Stimulated activated naive B cell treated with anti-CD40 and anti-IgM and Interleukin-4, amounts not matched to agents 10 μg/mL and 1 μg/mL and 100 μg/mL, for 72 hours (primary cell): ENCODE results near the gene ANAPC7.
A peak's percentile ranks its signal among the peaks of the same experiment; 100 is the strongest.
"Not testable (repeated sequence)": the region's sequence is repeated elsewhere in the genome, so short reads cannot be mapped to it uniquely, and the experiment has no call there.

ENCODE experiments used
- ATAC-seq, 2 donors: fragments of 150-1000 bp; cut with Tn5 transposase; replicated peaks; 2 replicates each; pipeline ENCODE4 v1.10.0; 2021; ENCODE audit warnings: moderate library complexity in 1 of 2
- DNase-seq: peaks from one replicate; pipeline ENCODE4 v3.0.0; 2021
- H3K27ac Mint-ChIP-seq: one replicate; pipeline ENCODE4 v1.8.0; 2022; ENCODE audit warnings: mild to moderate bottlenecking, mixed read lengths
- H3K27me3 Mint-ChIP-seq, 2 donors: one replicate each; pipeline ENCODE4 v1.8.0; 2022; ENCODE audit warnings: mixed read lengths in 2 of 2
- H3K36me3 Mint-ChIP-seq, 2 donors: one replicate each; pipeline ENCODE4 v1.8.0; 2022; ENCODE audit warnings: mixed read lengths in 2 of 2, mild to moderate bottlenecking in 1 of 2
- H3K4me1 Mint-ChIP-seq, 2 donors: one replicate each; pipeline ENCODE4 v1.8.0; 2022; ENCODE audit warnings: mixed read lengths in 2 of 2, mild to moderate bottlenecking in 1 of 2
- H3K4me3 Mint-ChIP-seq, 2 donors: one replicate each; pipeline ENCODE4 v1.8.0; 2022; ENCODE audit warnings: mild to moderate bottlenecking in 2 of 2, mixed read lengths in 2 of 2, moderate library complexity in 1 of 2
- H3K9me3 Mint-ChIP-seq, 2 donors: one replicate each; pipeline ENCODE4 v1.8.0; 2022; ENCODE audit warnings: mixed read lengths in 2 of 2, mild to moderate bottlenecking in 1 of 2

The ANAPC7 gene

DNA sequence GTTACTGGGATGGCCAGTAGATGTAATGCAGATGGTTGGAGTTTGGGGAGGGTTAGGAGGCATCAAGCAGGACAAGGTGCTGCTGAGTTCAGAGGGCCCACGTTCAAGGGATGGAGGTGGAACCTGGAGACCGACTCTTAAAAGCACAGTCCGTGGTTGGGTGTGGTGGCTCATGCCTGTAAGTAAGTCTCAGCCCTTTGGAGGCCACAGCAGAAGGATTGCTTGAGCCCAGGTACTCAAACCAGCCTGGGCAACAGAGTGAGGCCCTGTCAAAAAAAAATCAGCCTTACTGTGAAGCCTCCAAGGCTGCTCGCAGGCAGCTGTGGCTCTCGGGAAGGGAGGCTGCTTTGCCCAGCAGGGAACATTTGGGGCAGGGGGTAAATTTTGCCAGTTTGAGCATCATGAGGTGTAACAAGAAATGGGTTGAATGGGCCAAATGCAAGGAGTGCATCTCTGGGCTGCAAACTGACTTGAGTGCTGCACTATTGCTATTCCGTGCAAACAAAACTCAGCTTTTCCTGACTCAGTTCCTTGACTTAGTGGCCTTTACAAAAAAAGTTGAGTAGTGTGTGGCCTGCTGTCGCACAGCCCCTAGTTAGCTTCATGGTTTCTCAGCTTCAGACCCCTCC is 55.0 kb downstream of the ANAPC7 start:
- Mint-ChIP-seq H3K4me1 (peaks cover 30 to 46% of the 10 kb centered on the region in 2 donors), H3K27me3 (no peaks in the 10 kb centered on the region), H3K27ac (no peak overlapping the region), H3K4me3 (no peak overlapping the region), H3K9me3 (no peaks in the 10 kb centered on the region), H3K36me3 (peaks cover 45 to 58% of the 10 kb centered on the region in 2 donors)
- ATAC-seq (no peak), DNase-seq (no peak)

DNA sequence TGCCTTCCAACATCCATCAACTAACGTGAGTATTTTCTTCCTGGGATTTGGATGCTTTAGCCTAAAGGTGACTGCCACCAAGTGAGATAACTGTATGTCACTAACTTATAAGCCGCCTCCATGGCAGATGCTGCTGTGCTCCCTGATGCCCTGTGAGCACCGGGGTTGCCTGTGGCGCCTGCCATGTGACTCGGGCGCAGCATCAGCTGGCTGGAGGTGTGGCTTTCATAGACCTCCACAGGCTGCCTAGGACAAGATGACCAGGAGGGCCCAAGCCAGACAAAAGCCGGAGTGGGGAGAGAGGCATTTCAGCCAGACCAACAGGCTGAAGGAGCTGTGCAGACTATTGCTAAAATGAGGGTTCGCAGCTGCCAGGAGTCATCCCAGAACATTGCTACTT is 55.7 kb downstream of the ANAPC7 start:
- no peak overlapping the region for H3K4me3 Mint-ChIP-seq
- ATAC-seq = no peak
- H3K27ac Mint-ChIP-seq = no peak overlapping the region
- H3K27me3 Mint-ChIP-seq = no peaks in the 10 kb centered on the region
- H3K4me1 Mint-ChIP-seq = peaks cover 30 to 46% of the 10 kb centered on the region in 2 donors
- H3K36me3 Mint-ChIP-seq = peaks cover 49 to 58% of the 10 kb centered on the region in 2 donors
- H3K9me3 Mint-ChIP-seq = no peaks in the 10 kb centered on the region
- DNase-seq = no peak

DNA sequence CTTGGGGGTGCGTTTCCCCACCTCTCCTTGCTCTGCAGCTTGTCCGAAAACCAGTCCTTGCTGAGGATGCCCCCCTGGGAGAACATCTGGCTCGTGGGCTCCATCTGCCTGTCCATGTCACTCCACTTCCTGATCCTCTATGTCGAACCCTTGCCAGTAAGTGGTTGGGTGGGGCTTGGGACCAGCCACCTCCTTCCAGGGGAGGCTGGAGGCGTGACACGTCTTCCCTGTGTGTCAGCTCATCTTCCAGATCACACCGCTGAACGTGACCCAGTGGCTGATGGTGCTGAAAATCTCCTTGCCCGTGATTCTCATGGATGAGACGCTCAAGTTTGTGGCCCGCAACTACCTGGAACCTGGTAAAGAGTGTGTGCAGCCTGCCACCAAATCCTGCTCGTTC is 57.5 kb downstream of the ANAPC7 start:
- H3K27ac Mint-ChIP-seq = no peak overlapping the region

DNA sequence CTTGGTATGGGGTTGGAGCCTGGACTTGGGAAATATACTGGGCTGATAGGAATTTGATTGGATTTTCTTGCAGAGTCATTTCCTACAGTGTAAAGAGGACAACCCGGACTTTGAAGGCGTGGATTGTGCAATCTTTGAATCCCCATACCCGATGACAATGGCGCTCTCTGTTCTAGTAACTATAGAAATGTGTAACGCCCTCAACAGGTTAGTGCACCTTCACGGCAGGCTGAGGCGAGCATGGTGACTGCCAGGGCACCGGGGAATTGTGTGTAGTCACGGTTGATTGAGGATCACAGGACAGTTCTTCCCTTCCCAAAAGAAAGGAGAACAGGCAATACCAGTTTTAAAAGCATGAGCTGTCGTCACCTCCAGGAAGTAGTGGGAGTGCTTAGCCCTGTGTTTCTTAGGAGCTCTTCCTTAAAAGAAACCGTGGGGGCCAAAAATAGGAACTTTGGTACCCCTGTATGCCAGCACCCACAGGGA is 58.3 kb downstream of the ANAPC7 start:
- H3K4me1 Mint-ChIP-seq = peaks cover 30 to 44% of the 10 kb centered on the region in 2 donors
- ATAC-seq = no peak
- H3K27ac Mint-ChIP-seq = peak overlapping the region; percentile 67
- H3K36me3 Mint-ChIP-seq = peaks cover 55 to 69% of the 10 kb centered on the region in 2 donors
- no peak overlapping the region for H3K4me3 Mint-ChIP-seq
- no peaks in the 10 kb centered on the region for H3K27me3 Mint-ChIP-seq
- no peaks in the 10 kb centered on the region for H3K9me3 Mint-ChIP-seq
- DNase-seq = no peak

More for the DNA sequence above, 57.5 kb downstream of the ANAPC7 start:
- Mint-ChIP-seq H3K9me3 (no peaks in the 10 kb centered on the region), H3K4me3 (no peak overlapping the region), H3K27me3 (no peaks in the 10 kb centered on the region), H3K4me1 (peaks cover 30 to 46% of the 10 kb centered on the region in 2 donors), H3K36me3 (peaks cover 55 to 66% of the 10 kb centered on the region in 2 donors)
- DNase-seq (no peak), ATAC-seq (no peak)

DNA sequence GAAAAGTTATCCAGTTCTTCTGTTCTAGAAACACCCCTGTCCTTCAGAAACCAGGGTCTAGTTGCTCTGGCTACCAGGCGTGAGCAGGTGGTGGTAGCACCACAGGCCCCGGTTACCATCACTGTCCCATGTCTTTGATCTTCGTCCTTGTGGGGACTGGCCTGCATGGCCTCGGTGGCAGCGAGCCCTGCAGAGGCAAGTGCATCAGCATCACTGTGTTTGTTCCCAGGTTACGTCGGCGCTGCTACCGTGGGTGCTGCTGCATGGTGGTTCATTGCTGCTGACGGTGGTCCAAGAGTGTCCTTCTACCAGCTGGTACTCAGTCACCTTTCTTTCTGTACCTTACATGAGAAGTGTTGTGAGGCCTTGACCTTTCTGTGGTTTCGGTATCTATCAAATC is 58.9 kb downstream of the ANAPC7 start:
- Mint-ChIP-seq H3K36me3 (peaks cover 57 to 67% of the 10 kb centered on the region in 2 donors), H3K4me3 (no peak overlapping the region), H3K27me3 (no peaks in the 10 kb centered on the region), H3K9me3 (no peaks in the 10 kb centered on the region), H3K27ac (no peak overlapping the region), H3K4me1 (peaks cover 25 to 39% of the 10 kb centered on the region in 2 donors)
- DNase-seq (no peak), ATAC-seq (no peak)

DNA sequence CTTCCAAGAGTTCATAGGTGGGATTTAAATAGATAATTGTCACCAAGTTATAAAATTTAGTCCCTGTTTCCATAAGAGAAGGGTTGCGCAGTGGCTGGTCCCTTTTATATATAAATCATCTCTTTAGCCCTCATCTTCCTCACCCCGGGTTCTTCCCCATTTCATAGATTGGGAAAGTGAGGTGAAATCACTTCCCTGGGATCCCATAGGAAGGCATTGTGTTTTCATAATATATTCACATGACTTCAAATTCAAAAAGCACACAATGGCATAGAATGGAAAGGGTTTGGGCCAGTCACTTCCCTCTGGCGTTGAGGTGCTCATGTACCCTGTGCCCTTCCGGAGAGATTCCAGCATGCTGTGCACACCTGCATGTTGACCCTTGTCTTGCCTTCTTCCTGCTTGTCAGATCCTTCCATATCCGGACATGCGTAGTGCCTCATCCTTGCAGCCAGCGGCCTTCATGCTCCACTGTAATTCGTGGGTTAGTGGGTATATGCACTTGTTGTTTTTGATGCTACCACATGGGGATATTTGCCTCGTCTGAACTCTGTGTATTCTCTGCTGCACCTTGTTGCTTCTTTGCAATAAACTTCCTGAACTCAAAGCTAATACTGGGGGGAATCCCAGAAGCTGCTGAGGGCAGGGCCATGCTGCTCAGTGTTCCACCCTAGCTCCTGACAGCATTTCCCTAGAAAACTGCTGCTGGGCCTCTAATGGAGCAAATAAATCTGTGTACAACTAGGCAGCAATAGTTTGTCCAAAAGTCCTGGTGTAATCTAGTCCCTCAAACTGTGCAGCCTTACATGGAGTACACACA is 59.6 kb downstream of the ANAPC7 start:
- Mint-ChIP-seq H3K27ac (no peak overlapping the region), H3K9me3 (no peaks in the 10 kb centered on the region), H3K36me3 (peaks cover 51 to 66% of the 10 kb centered on the region in 2 donors), H3K4me3 (no peak overlapping the region), H3K4me1 (peaks cover 21 to 34% of the 10 kb centered on the region in 2 donors), H3K27me3 (no peaks in the 10 kb centered on the region)
- DNase-seq (no peak), ATAC-seq (no peak)

DNA sequence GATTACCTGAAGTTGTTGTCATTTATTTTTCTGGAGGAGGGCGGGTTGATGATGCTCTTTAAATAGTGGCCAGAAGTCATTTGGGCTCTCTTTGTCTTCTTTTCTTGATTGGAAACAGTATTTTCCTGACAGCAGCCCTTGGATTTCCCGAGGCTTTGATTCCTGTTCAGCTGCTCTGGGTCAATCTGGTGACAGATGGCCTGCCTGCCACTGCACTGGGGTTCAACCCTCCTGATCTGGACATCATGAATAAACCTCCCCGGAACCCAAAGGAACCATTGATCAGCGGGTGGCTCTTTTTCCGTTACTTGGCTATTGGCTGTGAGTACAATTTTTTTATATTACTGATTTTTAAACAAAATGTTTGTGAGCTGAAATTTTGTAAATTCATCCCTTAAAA is 60.4 kb downstream of the ANAPC7 start:
- Mint-ChIP-seq H3K4me1 (peaks cover 25 to 34% of the 10 kb centered on the region in 2 donors), H3K4me3 (no peak overlapping the region), H3K36me3 (peaks cover 54 to 74% of the 10 kb centered on the region in 2 donors), H3K9me3 (no peaks in the 10 kb centered on the region), H3K27ac (no peak overlapping the region), H3K27me3 (no peaks in the 10 kb centered on the region)
- DNase-seq (no peak), ATAC-seq (no peak)

DNA sequence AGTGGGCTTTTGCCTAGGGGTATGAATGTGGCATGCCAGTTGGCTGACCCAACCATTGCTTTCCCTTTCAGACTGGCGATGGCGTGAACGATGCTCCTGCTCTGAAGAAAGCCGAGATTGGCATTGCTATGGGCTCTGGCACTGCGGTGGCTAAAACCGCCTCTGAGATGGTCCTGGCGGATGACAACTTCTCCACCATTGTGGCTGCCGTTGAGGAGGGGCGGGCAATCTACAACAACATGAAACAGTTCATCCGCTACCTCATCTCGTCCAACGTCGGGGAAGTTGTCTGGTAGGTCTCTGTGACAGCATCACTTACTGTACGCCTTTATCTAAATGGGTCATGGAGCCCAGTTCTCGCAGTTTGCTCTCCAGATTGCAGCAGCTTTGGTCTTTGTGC is 61.4 kb downstream of the ANAPC7 start:
- DNase-seq (no peak), ATAC-seq (no peak)
- Mint-ChIP-seq H3K36me3 (peaks cover 56 to 75% of the 10 kb centered on the region in 2 donors), H3K9me3 (no peaks in the 10 kb centered on the region), H3K27ac (no peak overlapping the region), H3K4me1 (peaks cover 28 to 38% of the 10 kb centered on the region in 2 donors), H3K27me3 (no peaks in the 10 kb centered on the region), H3K4me3 (no peak overlapping the region)

DNA sequence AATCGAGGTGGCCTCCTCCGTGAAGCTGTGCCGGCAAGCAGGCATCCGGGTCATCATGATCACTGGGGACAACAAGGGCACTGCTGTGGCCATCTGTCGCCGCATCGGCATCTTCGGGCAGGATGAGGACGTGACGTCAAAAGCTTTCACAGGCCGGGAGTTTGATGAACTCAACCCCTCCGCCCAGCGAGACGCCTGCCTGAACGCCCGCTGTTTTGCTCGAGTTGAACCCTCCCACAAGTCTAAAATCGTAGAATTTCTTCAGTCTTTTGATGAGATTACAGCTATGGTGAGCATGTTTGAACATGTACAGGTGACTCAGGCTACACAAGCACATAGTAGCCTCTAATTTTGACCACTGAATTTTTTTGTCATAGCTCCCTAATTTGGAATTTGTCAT is 62.8 kb downstream of the ANAPC7 start:
- peaks cover 29 to 41% of the 10 kb centered on the region in 2 donors for H3K4me1 Mint-ChIP-seq
- ATAC-seq = no peak
- H3K36me3 Mint-ChIP-seq = peaks cover 61 to 73% of the 10 kb centered on the region in 2 donors
- no peaks in the 10 kb centered on the region for H3K27me3 Mint-ChIP-seq
- no peak for DNase-seq
- H3K27ac Mint-ChIP-seq = no peak overlapping the region
- no peak overlapping the region for H3K4me3 Mint-ChIP-seq
- H3K9me3 Mint-ChIP-seq = no peaks in the 10 kb centered on the region

DNA sequence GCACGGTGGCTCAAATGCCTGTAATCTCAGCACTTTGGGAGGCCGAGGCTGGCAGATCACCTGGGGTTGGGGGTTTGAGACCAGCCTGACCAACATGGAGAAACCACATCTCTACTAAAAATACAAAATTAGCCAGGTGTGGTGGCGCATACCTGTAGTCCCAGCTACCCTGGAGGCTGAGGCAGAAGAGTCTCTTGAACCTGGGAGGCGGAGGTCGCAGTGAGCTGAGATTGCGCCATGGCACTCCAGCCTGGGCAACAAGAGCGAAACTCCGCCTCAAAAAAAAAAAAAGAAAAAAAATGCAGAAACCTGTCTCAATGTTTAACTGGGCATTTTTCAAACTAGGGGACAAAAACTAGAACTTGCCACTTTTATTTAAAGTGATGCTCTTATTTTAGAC is 63.2 kb downstream of the ANAPC7 start:
- DNase-seq, H3K27me3 Mint-ChIP-seq, H3K9me3 Mint-ChIP-seq, H3K27ac Mint-ChIP-seq, ATAC-seq, H3K4me3 Mint-ChIP-seq: not testable (repeated sequence)
- H3K36me3 Mint-ChIP-seq = peaks cover 65 to 75% of the 10 kb centered on the region in 2 donors
- H3K4me1 Mint-ChIP-seq = peaks cover 29 to 40% of the 10 kb centered on the region in 2 donors

DNA sequence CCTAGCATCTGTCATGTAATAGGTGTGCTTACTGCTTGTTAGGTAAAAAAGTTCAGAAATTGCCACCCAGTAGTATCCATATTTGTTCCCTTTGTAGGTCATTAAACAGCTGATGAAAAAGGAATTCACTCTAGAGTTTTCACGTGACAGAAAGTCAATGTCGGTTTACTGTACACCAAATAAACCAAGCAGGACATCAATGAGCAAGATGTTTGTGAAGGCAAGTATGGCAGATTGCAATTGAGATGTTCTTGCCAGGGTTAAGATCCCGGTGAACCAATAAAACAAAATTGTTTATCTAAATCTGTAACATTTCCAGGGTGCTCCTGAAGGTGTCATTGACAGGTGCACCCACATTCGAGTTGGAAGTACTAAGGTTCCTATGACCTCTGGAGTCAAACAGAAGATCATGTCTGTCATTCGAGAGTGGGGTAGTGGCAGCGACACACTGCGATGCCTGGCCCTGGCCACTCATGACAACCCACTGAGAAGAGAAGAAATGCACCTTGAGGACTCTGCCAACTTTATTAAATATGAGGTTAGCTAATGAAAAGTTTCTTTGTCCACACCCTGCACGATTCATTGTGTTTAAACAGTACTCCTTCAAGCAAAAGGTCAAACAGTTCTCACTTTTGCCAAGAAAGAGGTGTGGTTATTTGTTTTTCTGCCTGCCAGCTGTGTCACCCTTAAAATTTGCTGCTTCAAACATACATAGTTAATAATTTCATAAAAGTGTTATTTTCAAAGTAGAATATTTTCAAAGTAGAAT is 64.1 kb downstream of the ANAPC7 start:
- H3K9me3 Mint-ChIP-seq = no peaks in the 10 kb centered on the region
- no peak for ATAC-seq
- no peak overlapping the region for H3K4me3 Mint-ChIP-seq
- no peaks in the 10 kb centered on the region for H3K27me3 Mint-ChIP-seq
- H3K36me3 Mint-ChIP-seq = peaks cover 64 to 73% of the 10 kb centered on the region in 2 donors
- peaks cover 21 to 31% of the 10 kb centered on the region in 2 donors for H3K4me1 Mint-ChIP-seq
- DNase-seq = no peak
- H3K27ac Mint-ChIP-seq = no peak overlapping the region

DNA sequence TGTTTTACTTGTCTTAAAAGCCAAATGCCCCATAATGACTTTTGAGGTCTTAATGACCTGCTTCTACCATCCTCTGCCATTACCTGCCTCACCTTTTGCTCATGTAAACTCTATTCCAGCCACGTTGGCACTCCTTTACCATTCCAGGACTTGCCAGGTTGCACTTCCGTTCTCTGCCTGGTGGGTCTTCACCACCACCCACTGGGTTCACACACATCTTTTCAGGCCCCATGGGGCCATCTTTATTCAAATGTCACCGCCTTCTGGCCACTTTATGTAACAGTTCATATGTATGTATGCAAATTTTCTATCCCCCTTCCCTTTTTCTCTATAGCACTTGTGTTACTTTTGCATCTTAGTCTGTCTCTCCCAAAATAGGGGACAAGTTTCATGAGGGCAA is 64.8 kb downstream of the ANAPC7 start:
- H3K9me3 Mint-ChIP-seq = no peaks in the 10 kb centered on the region
- H3K27me3 Mint-ChIP-seq = no peaks in the 10 kb centered on the region
- peak; percentile 65 to 77 for ATAC-seq
- DNase-seq = no peak
- H3K4me1 Mint-ChIP-seq = peaks cover 17 to 25% of the 10 kb centered on the region in 2 donors
- no peak overlapping the region for H3K27ac Mint-ChIP-seq
- peaks cover 63 to 72% of the 10 kb centered on the region in 2 donors for H3K36me3 Mint-ChIP-seq
- H3K4me3 Mint-ChIP-seq = no peak overlapping the region

DNA sequence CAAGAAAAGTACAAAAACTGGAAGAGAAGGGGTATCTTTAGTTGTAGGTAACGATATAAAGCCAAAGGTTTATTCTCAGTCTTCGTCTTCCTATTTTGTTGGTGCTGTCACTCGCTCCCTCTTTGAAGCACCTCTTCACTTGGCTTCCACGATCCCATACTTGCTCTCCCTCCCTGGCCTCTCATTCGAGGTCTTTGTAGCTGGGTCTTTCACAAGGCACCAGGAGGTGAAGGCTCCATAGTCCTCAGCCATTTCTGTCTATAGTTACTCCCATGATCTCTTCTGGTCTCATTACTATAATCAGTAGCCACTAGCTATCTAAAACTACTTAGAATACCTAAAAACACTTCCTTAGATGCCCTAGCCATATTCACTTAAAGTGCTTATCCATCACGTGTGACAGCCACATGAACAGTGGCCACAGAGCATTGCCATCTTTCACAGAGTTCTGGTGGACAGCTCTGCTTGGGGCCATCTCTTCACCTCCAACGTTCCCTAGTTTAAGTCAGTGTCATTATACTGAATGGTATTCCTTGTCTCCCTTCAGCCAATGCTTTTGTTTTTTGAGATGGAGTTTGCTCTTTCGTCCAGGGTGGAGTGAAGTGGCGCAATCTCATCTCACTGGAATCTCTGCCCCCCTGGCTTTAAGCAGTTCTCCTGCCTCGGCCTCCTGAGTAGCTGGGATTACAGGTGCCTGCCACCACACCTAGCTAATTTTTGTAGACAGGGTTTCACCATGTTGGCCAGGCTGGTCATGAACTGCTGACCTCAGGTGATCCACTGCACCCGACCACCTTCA is 65.4 kb downstream of the ANAPC7 start:
- H3K4me1 Mint-ChIP-seq = peaks cover 17 to 24% of the 10 kb centered on the region in 2 donors
- H3K9me3 Mint-ChIP-seq = no peaks in the 10 kb centered on the region
- DNase-seq = no peak
- peak overlapping the region; percentile 76 for H3K27ac Mint-ChIP-seq
- H3K36me3 Mint-ChIP-seq = peaks cover 58 to 77% of the 10 kb centered on the region in 2 donors
- H3K4me3 Mint-ChIP-seq = no peak overlapping the region
- ATAC-seq = no peak
- no peaks in the 10 kb centered on the region for H3K27me3 Mint-ChIP-seq
